Putamen (tissue), 1 donor: ENCODE results near the gene C15orf39.
"Not testable (repeated sequence)": the region's sequence is repeated elsewhere in the genome, so short reads cannot be mapped to it uniquely, and the experiment has no call there.

Experiments
- DNase-seq: peaks from one replicate; pipeline ENCODE4 v3.0.0-alpha.2; 2016; ENCODE audit warnings: low spot score

C15orf39 gene

DNA sequence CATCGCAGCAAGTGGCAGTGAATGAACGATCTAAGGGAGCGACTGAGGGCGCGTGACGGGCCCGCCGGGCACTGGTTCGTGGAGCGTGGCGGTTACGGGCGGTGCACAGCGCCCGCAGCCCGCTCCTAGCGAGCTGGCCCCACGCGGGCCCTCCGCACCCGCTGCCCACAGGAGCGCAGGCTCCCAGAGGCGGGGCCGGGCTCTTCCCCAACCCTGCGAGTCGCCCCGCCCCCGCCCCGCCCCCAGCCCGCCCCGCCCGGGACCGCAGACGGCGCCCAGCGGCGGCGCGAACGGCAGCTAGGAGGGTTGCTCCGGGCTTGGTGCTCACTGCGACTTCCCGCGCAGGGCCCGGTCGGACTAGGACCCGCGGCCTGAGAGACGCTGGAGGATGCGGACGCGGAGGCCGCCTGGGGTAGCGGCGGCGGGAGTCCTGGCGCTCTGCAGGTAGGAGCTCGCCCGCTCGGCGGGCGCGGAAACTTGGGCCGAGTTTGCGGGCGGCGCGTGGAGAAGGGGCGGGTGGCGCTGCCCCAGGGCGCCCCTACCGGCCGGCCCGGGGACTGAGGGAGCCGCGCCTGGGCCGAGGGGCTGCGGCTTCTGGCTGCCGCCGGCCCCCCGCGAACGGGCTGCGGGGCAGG lies at the start of gene C15orf39:
Gene C15orf39, plus strand, starts transcription at position 267 of the 635 bp plus-strand sequence. CDS start 4,167 bp downstream, outside the sequence.
- peak; percentile 58 for DNase-seq

GRCh38 chr15:75152382-75153079 lies 49.2 kb upstream of the C15orf39 start:
- no peak for DNase-seq

GRCh38 chr15:75153087-75153486 lies 48.6 kb upstream of the C15orf39 start:
- DNase-seq, result no peak

- DNase-seq, result no peak
Observed at GRCh38 chr15:75153565-75154276, 48.0 kb upstream of the C15orf39 start.

GRCh38 chr15:75154461-75155062 lies 47.1 kb upstream of the C15orf39 start:
- DNase-seq, result no peak

DNA sequence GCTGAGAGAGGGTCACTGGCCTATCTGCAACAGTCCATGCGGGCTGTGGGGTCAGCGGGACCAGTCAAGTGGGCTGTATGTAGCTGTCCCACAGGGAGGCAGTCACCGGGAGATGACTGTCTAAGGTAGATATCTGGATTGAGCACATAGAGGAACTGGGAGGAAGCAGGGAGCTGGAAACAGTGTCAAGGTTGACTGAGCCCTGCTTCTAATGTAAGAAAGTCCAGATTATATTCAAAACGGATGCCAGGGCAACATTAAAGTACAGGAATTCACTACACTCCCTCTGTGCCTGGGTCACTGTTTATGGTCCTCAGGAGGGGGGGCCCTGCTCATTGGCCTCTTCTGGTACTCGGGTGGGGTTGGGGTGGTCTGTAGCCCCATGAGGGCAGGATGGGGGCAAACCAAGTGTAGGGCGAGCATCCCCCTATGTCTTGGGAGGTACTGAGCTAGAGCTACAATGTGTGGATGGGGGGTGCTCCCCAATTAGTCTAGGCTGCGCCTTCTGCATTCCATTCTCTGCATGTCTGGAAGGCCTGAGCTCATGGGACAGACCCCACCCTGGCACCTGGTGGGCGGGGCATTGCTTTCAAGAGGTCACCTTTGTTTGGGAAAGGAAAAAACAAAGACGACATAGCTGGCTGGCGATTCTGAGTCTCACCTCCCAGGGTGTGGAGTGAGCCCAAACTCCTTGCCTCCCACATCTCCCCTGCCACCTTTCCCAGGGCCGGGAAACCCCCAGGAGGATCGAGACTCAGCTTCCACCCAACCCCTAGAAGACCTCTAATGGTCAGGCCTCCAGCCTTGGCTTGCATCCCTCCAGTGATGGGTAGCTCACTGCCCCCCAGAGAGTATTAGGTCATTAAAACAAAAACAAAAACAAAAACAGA lies 45.1 kb upstream of the C15orf39 start:
- DNase-seq, result no peak

GRCh38 chr15:75158402-75158801 lies 43.3 kb upstream of the C15orf39 start:
- no peak for DNase-seq

- DNase-seq, result no peak
Observed at GRCh38 chr15:75159244-75159643, 42.4 kb upstream of the C15orf39 start.

GRCh38 chr15:75161106-75161916 lies 40.4 kb upstream of the C15orf39 start:
- DNase-seq, result no peak

DNA sequence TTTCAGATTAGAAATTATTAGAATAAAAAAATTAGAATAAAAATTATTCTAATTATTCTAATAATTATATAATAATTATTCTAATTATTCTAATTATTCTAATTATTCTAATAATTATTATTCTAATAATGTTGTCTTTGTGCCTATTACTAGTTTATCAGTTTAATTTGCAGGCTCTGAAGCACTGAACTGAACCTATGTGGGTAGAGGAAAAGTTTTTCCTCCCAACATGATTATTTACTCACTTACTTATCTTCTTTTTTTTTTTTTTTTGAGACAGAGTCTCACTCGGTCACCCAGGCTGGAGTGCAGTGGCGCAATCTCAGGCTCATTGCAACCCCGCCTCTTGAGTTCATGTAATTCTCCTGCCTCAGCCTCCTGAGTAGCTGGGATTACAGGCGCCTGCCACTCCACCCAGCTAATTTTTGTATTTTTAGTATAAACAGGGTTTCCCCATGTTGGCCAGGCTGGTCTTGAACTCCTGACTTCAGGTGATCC lies 39.7 kb upstream of the C15orf39 start:
- no peak for DNase-seq

DNA sequence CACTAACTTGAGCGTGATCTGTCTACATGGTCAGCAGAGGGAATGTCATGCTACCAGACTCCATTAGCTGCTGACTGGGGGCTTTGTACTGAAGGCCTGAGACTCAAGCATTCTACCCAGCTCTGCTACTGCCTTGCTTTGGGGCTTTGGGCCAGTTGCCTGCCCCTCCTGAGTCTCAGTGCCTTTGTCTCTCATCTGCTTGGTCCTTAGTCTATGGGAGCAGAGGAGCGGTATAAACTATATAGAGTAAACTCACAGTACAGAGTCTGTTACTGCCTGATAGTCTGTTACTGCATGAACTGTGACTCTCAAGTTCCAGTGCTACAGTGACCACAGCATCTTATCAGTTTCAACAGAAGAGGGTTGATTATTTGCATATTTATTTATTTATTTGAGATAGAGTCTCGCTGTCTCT lies 38.5 kb upstream of the C15orf39 start:
- DNase-seq, result no peak

DNA sequence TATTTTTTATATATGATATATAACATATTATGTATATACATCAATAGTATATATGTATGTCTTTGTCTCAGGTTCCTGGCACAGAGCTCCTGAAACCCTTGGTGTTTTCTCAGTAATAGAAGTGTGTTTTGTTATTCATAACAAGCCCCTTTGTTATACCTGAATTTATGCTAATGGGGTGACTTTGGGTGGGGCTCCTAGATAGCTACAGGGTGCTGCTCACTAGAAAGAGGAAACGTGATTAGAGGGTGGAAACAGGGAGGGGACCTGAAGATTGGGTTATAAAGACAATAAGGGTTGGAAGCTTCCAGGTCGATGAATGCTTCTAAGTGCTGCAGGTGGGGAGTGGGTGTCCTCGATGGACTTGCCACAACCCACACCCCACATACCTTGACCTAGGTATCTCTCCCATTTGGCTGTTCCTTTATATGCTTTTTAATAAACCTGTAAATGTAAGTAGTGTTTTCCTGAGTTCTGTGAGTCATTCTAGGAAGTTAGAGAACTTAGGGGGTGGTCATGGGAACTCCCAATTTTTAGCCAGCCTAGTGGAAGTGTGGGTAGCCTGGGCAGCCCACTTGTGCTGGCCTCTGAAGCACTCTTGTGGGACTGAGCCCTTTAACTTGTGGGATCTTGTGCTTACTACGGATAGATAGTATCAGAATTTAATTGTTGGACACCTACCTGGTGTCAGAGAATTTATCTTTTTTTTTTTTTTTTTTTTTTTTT lies 36.9 kb upstream of the C15orf39 start:
- no peak for DNase-seq

GRCh38 chr15:75166489-75167063 lies 35.1 kb upstream of the C15orf39 start:
- not testable (repeated sequence) for DNase-seq

DNA sequence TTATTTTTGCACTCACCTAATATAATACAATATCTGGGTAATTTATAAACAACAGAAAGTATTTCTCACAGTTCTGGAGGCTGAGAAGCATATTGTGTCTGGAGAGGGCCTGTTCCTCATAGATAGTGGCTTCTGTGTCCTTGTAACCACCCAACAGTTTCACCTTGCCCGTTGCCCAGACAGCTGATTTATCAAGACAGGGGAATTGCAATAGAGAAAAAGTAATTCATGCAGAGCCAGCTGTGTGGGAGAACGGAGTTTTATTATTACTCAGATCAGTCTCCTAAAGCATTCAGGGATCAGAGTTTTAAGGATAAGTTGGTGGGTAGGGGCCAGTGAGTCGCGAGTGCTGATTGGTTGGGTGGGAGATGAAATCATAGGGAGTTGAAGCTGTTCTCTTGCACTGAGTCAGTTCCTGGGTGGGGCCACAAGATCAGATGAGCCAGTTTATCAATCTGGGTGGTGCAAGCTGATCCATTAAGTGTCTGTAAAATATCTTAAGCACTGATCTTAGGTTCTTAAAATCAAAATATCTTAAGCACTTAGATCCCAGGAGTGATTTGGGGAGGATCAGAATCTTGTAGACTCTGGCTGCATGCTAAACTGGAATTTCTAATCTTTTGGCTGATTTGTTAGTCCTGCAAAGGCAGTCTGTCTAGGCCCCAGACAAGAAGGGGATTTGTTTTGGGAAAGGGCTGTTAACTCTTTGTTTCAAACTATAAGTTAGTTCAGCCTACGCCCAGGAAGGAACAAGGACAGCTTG lies 33.9 kb upstream of the C15orf39 start:
- DNase-seq, result no peak

DNA sequence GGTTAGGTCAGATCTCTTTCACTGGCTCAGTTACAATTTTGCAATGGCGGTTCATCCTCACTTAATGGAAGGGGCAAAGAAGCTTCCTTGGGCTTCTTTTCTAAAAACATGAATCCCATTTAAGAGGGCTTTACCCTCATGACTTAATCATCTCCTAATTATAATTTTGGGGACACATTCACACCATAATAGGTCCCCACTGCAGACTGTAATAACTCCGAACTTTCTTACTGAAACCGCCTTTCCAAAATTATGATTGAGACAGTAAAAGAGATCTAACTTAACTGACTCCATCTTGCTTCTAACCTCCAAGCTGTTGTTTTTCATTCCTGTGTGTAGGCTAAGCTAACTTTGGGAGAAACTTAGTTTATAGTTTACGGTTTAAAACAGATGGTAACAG lies 33.3 kb upstream of the C15orf39 start:
- DNase-seq, result no peak

DNA sequence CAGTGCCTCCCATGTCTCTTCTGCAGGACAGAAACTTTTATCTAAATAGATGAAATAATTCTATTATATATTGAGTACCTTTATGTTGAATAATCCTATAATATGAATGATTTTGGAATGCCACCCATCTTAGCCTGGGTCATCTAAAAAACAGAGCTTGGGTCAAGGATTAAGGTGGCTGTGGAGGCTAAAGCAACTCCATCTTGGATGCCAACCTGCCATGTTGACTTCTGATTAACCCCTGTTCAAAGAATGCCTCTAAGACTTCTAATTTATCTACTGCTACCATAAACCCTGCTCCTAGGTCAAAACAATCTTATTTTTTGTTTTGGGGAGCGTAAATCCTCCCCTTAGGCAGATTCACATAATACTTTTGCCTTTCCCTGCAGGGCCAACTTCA lies 31.5 kb upstream of the C15orf39 start:
- no peak for DNase-seq

DNA sequence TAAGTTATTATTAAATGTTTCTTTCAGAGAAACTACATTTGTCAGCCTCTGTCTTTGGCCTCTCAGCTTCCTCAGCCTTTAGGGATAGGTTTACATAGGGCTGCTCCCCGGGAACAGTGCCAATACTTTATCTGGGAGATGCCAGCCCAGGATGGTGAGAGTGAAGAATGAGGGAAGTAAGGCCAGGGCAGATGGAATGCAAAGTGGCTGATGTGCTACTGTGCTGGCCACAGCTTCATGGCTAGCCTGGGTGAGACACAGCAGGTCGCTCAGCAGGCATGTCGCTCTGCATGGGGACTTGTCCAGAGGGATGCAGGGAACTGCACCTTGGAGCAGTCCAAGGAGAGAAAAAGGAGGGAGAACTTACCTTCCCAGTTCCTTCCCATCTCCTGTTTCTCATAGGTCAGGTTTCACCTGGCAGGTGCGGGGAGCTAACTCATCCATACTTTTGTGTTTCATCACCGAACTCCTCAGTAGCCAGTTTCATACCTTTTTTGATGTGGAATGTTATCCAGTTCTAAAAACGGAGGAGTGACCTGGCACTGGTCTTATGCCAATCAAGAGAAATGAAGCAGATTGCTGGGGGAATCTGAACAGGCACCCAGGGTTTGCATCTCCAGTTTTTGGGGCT lies 30.9 kb upstream of the C15orf39 start:
- no peak for DNase-seq

DNA sequence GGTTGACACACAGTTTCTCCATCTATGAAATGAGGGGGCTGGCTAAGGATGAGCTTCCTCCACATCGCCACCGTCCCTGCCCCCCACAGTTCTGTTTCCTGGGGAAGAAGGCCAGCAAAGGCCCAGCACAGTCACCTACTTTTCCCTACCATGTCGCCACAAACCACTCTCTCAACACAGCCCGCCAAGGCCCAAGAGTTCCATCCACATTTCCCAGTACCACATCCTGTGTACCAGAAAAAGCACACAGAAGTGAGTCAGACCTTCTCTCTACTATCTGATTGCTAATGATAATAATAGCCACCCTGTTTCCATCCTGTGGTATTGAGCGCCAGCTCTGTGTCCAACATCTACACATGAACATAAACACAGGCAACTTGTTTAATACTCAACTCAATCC lies 30.3 kb upstream of the C15orf39 start:
- DNase-seq, result no peak
